Measurements from ENCODE around the gene GSTA3.

- peak in 1 of 6 experiments; percentile 26 for TF ChIP-seq CTCF (IDR thresholded peaks at IDR 0.05)
- TF ChIP-seq POLR2A (IDR thresholded peaks at IDR 0.05), result no peak
Observed at GRCh38 chr6:52904562-52905279, 4.8 kb downstream of the GSTA3 start.
